GM18868 (cell line): Measurements from ENCODE around the gene POLR3A.
"Not testable (repeated sequence)": the region's sequence is repeated elsewhere in the genome, so short reads cannot be mapped to it uniquely, and the experiment has no call there.

Experiments
- ATAC-seq: cut with Tn5 transposase; IDR thresholded peaks from one replicate; pipeline ENCODE4 v1.9.1; 2021; ENCODE audit warnings: mild to moderate bottlenecking, moderate library complexity; ENCODE audit not compliant: unreplicated experiment

The POLR3A gene

GRCh38 chr10:78025685-78026364, 3.5 kb downstream of the POLR3A start:
- no peak for ATAC-seq

GRCh38 chr10:78023741-78024140, 5.6 kb downstream of the POLR3A start:
- ATAC-seq, result no peak

GRCh38 chr10:78021201-78021600, 8.1 kb downstream of the POLR3A start:
- no peak for ATAC-seq

GRCh38 chr10:78019264-78019663, 10.1 kb downstream of the POLR3A start:
- ATAC-seq, result no peak

- ATAC-seq, result no peak
Observed at GRCh38 chr10:78017856-78018255, 11.5 kb downstream of the POLR3A start.

- ATAC-seq, result no peak
Observed at GRCh38 chr10:78015546-78015945, 13.8 kb downstream of the POLR3A start.

GRCh38 chr10:78013564-78013963, 15.8 kb downstream of the POLR3A start:
- no peak for ATAC-seq

- no peak for ATAC-seq
Observed at GRCh38 chr10:78011065-78011464, 18.2 kb downstream of the POLR3A start.

GRCh38 chr10:78010278-78010677, 19.0 kb downstream of the POLR3A start:
- no peak for ATAC-seq

GRCh38 chr10:78009662-78010061, 19.7 kb downstream of the POLR3A start:
- no peak for ATAC-seq

GRCh38 chr10:78007172-78007571, 22.1 kb downstream of the POLR3A start:
- no peak for ATAC-seq

GRCh38 chr10:78004215-78005026, 24.9 kb downstream of the POLR3A start:
- ATAC-seq, result no peak

- no peak for ATAC-seq
Observed at GRCh38 chr10:78002541-78003288, 26.6 kb downstream of the POLR3A start.

GRCh38 chr10:78000956-78001472, 28.3 kb downstream of the POLR3A start:
- no peak for ATAC-seq

GRCh38 chr10:78000206-78000605, 29.1 kb downstream of the POLR3A start:
- ATAC-seq, result no peak

- not testable (repeated sequence) for ATAC-seq
Observed at GRCh38 chr10:77998780-77999179, 30.5 kb downstream of the POLR3A start.

GRCh38 chr10:77993620-77994019, 35.7 kb downstream of the POLR3A start:
- ATAC-seq, result no peak

GRCh38 chr10:77989081-77989724, 40.1 kb downstream of the POLR3A start:
- no peak for ATAC-seq

- no peak for ATAC-seq
Observed at GRCh38 chr10:77987671-77988255, 41.6 kb downstream of the POLR3A start.

- ATAC-seq, result no peak
Observed at GRCh38 chr10:77984986-77985385, 44.3 kb downstream of the POLR3A start.
